CMK (cell line): ENCODE results near the gene NRROS.
"Not testable (repeated sequence)": the region's sequence is repeated elsewhere in the genome, so short reads cannot be mapped to it uniquely, and the experiment has no call there.

Experiments
- DNase-seq: peaks from one replicate; pipeline ENCODE4 v3.0.0-alpha.2; 2010; ENCODE audit warnings: low read depth

Gene NRROS

GRCh38 chr3:196639483-196640296 is at the start of gene NRROS:
Gene NRROS (plus strand): TSS chr3:196639694. CDS start chr3:196654540, 14,846 bp downstream.
- DNase-seq: peak; percentile 75

GRCh38 chr3:196590279-196590678 is 49.2 kb upstream of the NRROS start:
- no peak for DNase-seq

- no peak for DNase-seq
Observed at GRCh38 chr3:196596355-196596754, 43.1 kb upstream of the NRROS start.

- not testable (repeated sequence) for DNase-seq
Observed at GRCh38 chr3:196597971-196598733, 41.3 kb upstream of the NRROS start.

- no peak for DNase-seq
Observed at GRCh38 chr3:196599734-196600128, 39.8 kb upstream of the NRROS start.

- DNase-seq: no peak
Observed at GRCh38 chr3:196600359-196600758, 39.1 kb upstream of the NRROS start.

- DNase-seq: no peak
Observed at GRCh38 chr3:196602673-196603072, 36.8 kb upstream of the NRROS start.

- DNase-seq: no peak
Observed at GRCh38 chr3:196603683-196604082, 35.8 kb upstream of the NRROS start.

GRCh38 chr3:196604548-196604947 is 34.9 kb upstream of the NRROS start:
- DNase-seq: no peak

GRCh38 chr3:196608693-196609092 is 30.8 kb upstream of the NRROS start:
- DNase-seq: no peak

- DNase-seq: peak; percentile 84
Observed at GRCh38 chr3:196609343-196609775, 30.1 kb upstream of the NRROS start.

- no peak for DNase-seq
Observed at GRCh38 chr3:196609805-196610515, 29.5 kb upstream of the NRROS start.

- DNase-seq: no peak
Observed at GRCh38 chr3:196611761-196612483, 27.6 kb upstream of the NRROS start.

GRCh38 chr3:196615234-196615633 is 24.3 kb upstream of the NRROS start:
- DNase-seq: not testable (repeated sequence)

- peak; percentile 74 for DNase-seq
Observed at GRCh38 chr3:196617256-196617655, 22.2 kb upstream of the NRROS start.

- no peak for DNase-seq
Observed at GRCh38 chr3:196619223-196619622, 20.3 kb upstream of the NRROS start.

- DNase-seq: not testable (repeated sequence)
Observed at GRCh38 chr3:196619627-196620026, 19.9 kb upstream of the NRROS start.

- DNase-seq: no peak
Observed at GRCh38 chr3:196620161-196620604, 19.3 kb upstream of the NRROS start.

GRCh38 chr3:196620684-196621083 is 18.8 kb upstream of the NRROS start:
- DNase-seq: no peak

- no peak for DNase-seq
Observed at GRCh38 chr3:196621611-196622010, 17.9 kb upstream of the NRROS start.

GRCh38 chr3:196624067-196624790 is 15.3 kb upstream of the NRROS start:
- no peak for DNase-seq
